Epidermal melanocyte (primary cell): ENCODE results near the gene SYNPO.

Experiments used
- DNase-seq: peaks from one replicate; pipeline ENCODE4 v3.0.0; 2011; ENCODE audit warnings: low spot score; ENCODE audit not compliant: insufficient read length

SYNPO gene

DNA sequence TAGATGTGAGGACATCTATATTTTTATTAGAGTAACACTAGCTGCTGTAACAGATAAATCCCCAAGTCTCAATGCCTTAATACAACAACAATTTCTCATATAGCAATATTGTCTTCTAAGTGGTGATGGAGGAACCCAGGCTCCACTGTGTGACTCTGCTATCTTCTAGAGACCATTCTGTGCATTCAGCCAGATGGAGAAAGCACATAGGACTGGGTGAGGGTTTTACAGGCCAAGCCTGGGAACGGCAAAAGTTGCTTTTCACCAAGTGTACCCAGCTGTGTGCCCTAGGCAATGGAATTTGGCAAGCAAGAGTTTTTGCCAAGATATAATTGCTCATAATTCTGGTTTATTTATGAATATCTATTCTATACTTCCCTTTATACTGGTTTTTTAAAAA, 48.7 kb downstream of the SYNPO start:
- DNase-seq = no peak

DNA sequence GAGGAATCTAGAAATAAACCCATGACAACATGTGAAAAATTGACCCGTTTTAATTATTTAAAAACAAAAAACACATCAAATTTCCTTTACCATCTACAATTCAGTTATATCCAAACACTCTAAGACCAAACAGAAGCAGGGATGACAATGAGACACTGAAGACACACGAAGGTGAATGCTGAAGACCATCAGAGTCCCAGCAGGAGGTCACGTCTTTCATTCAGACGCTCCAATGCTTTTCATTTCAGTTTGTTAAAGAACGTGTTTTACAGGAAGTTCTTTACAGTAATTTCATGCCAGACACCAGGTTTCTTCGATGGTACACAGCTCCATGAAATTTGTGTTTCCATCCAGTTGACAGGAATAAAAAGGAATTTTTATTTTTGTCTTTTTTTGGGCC, 50.3 kb downstream of the SYNPO start:
- DNase-seq = no peak

DNA sequence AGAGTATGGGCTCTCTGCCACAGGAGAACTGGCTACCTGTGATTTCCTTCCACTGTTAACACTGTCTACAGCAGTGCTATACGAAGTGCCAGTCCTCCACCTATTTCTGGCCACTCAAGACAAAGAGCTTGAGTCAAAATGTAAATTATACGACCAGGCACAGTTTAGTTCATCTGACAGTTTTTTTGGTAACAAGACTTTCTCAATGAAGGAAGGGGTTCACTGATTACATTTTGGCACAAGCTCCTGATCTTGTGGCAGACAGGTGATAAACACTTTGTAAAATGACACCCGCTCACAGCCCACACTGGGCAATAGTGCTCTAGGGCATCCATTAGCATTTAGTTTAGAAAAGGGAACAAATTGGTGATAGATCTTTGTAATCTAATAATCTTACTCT, 51.8 kb downstream of the SYNPO start:
- DNase-seq = no peak

DNA sequence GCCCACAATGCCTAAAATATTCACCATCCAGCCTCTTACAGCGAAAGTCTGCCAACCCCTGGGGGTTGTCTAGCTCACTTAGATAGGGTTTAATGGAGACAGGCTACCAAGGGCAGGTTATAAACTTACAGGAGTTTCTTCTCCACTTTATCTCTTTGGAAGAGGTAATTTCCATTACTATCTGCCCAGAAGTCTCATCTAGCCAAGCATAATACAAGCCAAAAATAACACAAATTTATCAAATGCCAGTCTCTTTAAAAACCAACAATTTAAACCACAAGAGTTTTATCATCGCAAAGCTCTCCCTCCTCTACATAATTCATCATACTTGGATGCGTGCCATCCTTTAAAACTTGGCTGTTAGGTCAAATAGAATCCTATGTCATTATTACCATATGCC, 54.2 kb downstream of the SYNPO start:
- no peak for DNase-seq

DNA sequence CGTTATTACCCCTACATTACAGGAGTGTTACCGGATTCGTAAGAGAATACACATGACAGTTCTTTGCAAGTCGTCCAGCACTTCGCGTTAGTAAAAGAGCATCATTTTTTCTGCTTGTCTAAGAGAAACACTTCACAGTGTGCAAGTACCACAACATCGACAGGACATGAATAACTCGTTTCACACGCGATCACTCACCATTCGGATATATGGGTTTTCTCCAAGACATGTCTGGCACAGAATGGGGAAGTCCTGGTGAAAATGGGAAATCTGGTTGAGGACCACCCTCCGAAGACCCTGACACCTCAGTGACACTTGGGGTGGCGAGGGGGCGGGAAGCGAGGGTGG, 59.8 kb downstream of the SYNPO start:
- DNase-seq = no peak

DNA sequence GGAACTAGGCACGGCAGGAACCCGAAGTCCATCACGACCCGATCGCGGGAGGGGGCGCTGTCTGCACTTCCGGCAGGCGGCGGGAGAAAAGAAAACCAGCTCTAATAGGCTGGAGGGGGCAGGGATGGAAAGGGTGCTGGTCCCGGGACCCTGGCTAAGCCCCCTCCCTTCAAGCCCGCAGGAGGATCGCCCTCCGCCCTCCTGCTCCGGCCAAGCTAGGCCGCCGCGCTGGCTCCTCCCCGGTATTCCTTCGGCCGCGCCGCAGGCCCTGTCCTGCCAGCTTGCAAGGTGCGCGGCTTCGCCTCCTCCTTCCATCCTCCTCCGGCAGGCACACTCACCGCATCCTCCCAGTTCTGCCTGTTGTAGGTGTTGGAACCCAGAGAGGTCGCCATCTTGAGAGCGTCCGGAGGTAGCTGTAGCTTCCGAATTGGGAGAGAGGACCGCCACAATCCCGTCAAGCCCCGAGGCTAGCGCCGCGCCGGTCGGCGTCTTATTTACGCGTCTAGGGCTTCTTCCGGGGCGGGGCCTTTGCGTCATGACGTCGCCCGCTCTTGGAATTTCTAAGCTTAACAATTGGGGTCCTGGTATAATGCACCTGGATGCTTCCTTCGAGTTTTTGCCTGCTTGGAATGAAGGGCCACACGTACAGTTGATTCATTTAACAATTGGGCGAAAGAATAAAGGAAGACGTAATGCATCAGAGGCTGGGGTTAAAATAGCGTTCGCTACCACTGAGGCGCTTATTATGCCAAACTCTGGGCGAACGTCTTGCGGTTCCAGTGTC, 60.3 kb downstream of the SYNPO start, which contains the start of gene RBM22:
TSS of gene RBM22 (minus strand) at position 469 of the 784 bp plus-strand sequence. CDS start at position 392, 77 bp downstream.
- peak; percentile 27 for DNase-seq

DNA sequence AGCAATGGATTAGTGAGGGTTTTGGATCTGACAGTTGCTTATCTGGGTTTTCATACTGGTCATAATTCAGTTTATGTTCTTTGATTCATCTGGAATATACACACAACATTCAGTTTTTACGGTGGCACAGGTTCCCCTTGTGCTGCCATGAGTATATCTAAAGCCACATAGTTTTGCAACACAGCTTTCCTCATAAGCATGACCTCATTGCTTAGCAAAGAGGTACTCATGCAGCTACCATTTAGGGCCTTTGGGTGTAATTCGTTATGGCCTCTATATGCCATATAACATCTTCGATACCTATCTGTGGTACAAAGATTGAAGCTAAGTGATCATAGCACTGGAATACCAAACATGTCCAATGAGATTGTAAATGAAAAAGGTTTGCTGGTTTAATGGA, 63.3 kb downstream of the SYNPO start:
- no peak for DNase-seq

DNA sequence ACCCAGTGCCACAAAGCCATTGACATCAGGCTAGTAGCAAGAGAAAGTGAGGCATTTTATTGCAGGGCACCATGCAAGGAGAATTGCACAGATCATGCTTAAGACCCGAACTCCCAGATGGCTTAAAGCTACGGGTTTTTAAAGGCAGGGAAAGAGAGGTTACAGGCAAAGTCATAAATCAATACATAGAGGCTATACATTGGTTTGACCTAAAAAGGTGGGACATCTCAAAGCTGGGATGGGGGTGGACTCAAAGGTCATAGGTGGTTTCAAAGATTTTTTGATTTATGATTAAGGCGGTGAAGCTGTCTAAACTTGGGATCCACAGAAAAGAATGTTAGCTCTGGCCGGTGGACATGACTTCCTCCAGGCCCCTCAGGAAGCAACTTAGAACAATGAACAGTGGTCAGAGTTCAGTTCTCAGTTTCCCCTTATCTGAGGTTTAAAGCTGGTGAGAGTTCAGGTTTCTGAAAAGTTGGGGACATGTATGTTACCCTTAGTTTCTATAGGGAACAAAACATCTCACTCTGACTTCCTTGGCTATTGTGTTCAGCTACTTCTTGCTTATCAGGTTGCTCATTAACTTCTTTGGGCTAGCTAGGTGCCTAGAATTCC, 66.4 kb downstream of the SYNPO start:
- no peak for DNase-seq
